GM21423 (cell line): ENCODE measurements around the gene HNRNPH2.

Experiments used
- ATAC-seq: cut with Tn5 transposase; IDR thresholded peaks from one replicate; pipeline ENCODE4 v1.9.1; 2021; ENCODE audit warnings: mild to moderate bottlenecking, moderate library complexity; ENCODE audit not compliant: unreplicated experiment

HNRNPH2 gene

GRCh38 chrX:101395789-101396188 is 12.2 kb upstream of the HNRNPH2 start:
- ATAC-seq, result no peak

DNA sequence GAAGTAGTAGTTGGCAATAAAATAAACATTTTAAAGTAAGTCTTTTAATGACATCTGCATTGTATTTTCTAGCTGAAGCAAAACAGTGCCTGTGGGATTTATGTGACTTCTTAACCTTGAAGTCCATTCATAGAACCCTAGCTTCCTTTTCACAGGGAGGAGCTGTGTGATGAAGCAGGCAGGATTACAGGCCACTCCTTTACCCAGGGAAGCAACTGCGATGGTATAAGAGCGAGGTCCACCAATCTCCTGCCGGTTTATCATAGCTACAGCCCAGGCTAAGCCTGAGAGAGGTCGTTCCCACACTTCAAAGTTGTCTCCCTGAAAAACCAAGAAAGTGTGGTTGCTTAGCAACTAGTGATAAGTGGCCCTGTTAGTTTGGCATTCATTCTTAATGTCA is 10.2 kb upstream of the HNRNPH2 start:
- ATAC-seq, result no peak

DNA sequence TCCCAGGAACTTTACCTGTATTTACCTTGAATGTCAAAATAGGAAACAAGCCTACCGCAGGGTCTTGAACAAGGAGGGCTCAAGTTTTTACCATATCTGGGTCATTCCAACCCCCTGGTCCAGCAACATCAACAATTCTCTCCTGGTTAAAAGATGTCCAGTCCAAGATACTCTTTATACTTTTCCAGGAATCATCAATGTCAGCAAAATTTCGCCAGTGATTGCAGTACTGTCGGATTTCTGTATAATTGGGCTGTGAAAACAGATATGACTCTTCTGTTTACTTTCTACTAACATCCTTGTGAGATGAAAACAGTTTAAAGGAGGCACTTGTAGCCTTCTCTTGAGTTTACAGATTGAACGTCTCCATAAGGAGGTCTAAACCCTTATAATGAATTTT is 9.3 kb upstream of the HNRNPH2 start:
- no peak for ATAC-seq

- ATAC-seq, result no peak
Measured at GRCh38 chrX:101399825-101400224, 8.2 kb upstream of the HNRNPH2 start.

- no peak for ATAC-seq
Measured at GRCh38 chrX:101407167-101407747, 765 bp upstream of the HNRNPH2 start.

GRCh38 chrX:101408532-101408841 is 465 bp downstream of the HNRNPH2 start:
- peak; percentile 24 for ATAC-seq

- ATAC-seq, result no peak
Measured at GRCh38 chrX:101409043-101409442, 1.0 kb downstream of the HNRNPH2 start.

DNA sequence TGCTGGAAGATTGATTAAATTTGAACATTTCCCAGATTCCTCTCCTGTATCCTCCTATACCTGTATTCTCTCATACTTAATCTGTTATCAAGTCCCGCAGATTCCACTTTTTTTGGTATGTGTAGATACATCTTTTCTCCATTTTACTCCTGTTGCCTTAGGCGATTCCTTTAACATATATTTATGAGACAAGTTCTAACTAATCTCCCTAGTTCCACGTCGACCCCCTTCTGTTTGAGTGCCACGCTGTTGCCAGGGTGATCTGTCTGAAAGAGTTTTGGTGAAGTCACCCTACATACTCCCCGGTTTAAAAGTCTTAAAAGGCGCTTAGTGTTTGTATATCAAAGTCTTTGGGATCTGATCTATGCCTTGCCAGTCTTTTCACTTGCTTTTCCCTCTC is 2.4 kb downstream of the HNRNPH2 start:
- no peak for ATAC-seq

DNA sequence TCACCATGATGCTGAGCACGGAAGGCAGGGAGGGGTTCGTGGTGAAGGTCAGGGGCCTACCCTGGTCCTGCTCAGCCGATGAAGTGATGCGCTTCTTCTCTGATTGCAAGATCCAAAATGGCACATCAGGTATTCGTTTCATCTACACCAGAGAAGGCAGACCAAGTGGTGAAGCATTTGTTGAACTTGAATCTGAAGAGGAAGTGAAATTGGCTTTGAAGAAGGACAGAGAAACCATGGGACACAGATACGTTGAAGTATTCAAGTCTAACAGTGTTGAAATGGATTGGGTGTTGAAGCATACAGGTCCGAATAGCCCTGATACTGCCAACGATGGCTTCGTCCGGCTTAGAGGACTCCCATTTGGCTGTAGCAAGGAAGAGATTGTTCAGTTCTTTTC is 4.0 kb downstream of the HNRNPH2 start:
- no peak for ATAC-seq

GRCh38 chrX:101415180-101416145 is 7.4 kb downstream of the HNRNPH2 start:
- ATAC-seq, result peak; percentile 56

DNA sequence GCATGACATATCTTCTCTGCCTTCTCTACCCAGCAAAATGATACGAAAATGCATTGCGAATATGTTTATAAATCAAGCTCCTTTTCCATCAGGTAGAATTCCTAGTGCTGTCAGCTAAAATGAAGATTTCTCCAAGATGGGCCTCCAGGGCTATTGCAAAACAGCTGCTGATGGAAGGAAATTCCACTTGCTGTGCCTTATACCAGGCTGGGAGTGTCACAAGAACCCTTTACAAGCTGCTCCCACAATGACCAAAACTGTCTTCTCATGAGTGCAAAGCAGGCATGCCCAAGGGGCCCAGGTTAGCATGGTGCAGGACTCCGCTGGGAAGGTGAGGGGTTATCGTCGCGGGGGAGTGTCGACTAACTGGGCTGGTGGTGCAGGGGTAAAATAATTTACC is 8.7 kb downstream of the HNRNPH2 start:
- ATAC-seq, result no peak

GRCh38 chrX:101417190-101417589 is 9.2 kb downstream of the HNRNPH2 start:
- no peak for ATAC-seq

DNA sequence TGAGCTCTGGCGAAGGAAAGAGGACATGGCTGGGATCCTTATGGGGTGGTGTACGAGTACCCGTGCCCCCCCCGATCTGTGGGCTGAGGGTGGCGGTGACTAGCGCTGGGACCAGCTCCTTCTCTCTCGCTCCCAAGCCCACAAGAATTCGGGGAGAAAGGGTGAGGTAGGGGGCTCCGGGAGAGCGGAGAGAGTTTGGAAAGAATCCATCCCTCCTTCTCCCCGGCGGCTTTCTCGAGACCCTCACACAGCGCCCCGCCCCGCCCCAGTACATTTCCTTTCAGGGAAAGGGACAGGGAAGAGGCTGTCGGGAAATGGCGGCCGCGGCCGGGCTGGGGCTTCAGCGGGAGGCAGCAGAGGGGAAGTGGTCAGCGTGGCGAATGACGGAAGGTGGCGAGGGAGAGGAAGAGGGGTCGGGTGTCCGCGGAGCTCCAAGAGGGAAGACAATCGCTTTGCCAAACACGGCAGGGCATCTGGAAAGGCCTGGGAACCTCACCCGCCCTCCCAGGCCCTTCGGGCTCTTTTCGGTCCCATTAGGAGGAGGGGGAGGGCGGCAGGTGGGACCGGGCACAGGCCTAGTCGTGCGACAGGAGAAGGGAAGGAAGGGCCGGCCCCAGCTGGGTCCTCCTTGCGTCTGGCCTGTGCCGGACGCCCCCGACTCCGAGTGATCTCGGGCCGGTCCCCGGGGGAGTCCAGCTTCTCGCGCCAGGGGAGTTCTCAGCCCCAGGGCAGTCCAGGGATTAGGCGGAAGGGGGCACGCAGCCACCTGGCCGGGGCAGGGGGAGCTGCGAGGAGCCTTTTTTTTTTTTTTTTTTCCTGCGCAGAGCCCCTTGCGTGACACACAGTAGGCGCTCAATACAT is 10.2 kb downstream of the HNRNPH2 start:
- peak; percentile 51 for ATAC-seq

GRCh38 chrX:101419489-101419888 is 11.5 kb downstream of the HNRNPH2 start:
- no peak for ATAC-seq

DNA sequence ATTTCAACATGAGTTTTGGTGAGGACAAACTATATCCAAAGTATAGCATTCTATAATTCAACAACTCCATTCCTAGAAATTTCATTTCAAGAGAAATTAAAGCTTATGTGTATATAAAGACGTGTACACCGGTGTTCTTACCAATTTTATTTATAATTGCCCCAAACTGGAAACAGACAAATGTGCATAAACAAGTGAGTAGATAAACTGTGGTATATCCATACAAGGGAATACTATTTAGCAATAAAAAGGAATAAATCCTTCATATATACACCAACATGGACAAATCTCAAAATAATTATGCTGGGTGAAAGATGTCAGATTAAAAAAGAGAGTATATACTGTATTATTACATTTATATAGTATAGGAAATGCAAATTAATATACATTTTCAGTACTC is 19.9 kb downstream of the HNRNPH2 start:
- no peak for ATAC-seq

- ATAC-seq, result no peak
Measured at GRCh38 chrX:101429934-101430333, 21.9 kb downstream of the HNRNPH2 start.

DNA sequence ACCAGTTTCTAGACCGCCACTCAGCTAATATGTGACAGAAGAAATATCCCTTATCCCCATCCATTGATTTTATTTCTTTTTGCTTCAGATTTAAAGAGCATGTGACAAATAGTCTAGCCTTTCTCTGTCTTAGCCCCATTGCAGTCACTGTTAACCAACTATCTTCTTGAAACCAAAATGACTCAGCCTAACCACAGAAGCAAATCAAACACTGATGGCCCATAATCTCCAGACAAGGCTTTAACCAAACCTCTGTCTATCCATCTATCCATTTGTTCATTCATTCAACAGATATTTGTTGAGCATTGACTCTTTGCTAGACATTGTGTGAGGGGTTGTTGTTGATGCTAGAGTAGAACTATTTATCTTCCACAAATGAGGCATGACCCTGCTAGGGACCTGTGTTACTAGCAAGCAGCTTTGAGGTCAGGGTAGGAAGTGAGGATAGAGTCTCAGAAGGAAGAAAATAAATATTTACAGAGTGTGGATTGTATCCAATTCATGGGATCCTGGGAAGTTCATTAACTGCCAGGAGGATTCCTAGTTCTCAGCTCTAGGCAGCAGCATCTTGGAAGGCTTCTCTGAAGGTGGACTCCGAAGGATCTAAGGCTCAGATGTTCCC is 22.5 kb downstream of the HNRNPH2 start:
- ATAC-seq, result peak; percentile 93

GRCh38 chrX:101442085-101442484 is 34.1 kb downstream of the HNRNPH2 start:
- no peak for ATAC-seq

DNA sequence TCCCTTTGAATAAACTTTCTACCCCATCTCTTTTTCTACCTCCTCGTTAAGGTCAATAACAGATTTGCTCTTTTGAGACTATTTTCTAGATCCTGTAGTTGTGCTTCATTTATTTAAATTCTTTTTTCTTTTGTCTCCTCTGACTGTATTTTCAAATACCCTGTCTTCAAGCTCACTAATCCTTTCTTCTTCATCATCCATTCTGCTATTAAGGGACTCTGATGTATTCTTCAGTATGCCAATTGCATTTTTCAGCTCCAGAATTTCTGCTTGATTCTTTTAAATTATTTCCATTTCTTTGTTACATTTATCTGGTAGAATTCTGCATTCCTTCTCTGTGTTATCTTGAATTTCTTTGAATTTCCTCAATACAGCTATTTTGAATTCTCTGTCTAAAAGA is 41.3 kb downstream of the HNRNPH2 start:
- ATAC-seq, result no peak

DNA sequence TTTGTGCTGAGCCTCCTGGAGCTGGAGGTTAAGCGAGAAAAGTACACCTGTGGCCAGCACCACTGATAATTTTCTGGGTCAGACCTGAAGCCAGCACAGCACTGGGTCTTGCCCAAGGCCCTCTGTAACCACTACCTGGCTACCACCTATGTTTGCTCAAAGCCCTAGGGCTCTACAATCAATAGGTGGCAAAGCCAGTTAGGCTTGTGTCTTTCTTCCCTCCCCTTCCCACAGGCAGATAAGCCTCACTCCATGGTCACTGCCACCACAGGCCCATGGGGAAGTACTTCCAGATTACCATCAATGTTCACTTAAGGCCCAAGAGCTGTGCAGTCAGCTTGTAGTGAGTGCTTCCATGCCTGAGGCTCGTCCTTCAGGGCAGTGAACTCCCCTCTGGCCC is 42.1 kb downstream of the HNRNPH2 start:
- ATAC-seq, result no peak

- no peak for ATAC-seq
Measured at GRCh38 chrX:101450961-101451360, 42.9 kb downstream of the HNRNPH2 start.
